ENCODE measurements around the gene EFCAB5. TPM values are rescaled to one million over a fixed set of nuclear protein-coding genes. Genes with fewer than 3 reads are reported as not detected.

The EFCAB5 gene
- total RNA-seq, 1 experiment from 2014 or later, result 0.07 TPM

- no peaks in the 10 kb centered on the region for H3K27me3 ChIP-seq (ENCODE audit: low read length)
- ChIA-PET POLR2A (ENCODE audit: unreplicated experiment) (interaction anchor here (0.6 kb wide), 1 partner anchor 397 kb away, joined by 4 read pairs; no protein-coding TSS in a partner anchor), CTCF (interaction anchor here (0.6 kb wide), 1 partner anchor 605 kb away, joined by 6 read pairs; no protein-coding TSS in a partner anchor)
- peak overlapping the region; percentile 61 for H2AFZ ChIP-seq (ENCODE audit: low read length)
- no peak overlapping the region for H3K4me3 ChIP-seq (ENCODE audit: low read length)
- H3K27ac ChIP-seq (ENCODE audit: low read length), result peak overlapping the region; percentile 82
- H3K9ac ChIP-seq (ENCODE audit: low read length), result peak overlapping the region; percentile 26; the same call in 1 of the 2 replicates
- H3K9me2 ChIP-seq (replicated peaks; ENCODE audit: low read length), result no peaks in the 10 kb centered on the region
- no peaks in the 10 kb centered on the region for H3F3A ChIP-seq (ENCODE audit: low read length, unreplicated experiment)
- no peaks in the 10 kb centered on the region for H4K20me1 ChIP-seq (ENCODE audit: low read length)
- H3K9me3 ChIP-seq (ENCODE audit: low read length), result no peaks in the 10 kb centered on the region
- no peaks in the 10 kb centered on the region for H3K36me3 ChIP-seq (ENCODE audit: low read depth, low read length)
- peak; percentile 87 for ATAC-seq
- H3K79me2 ChIP-seq (ENCODE audit: low read length), result no peaks in the 10 kb centered on the region
- no TSS peak for BruUV-seq (replicated peaks)
- peak; percentile 83 for DNase-seq
- TF ChIP-seq EZH2 (IDR thresholded peaks at IDR 0.05; ENCODE audit: low read length, unreplicated experiment) (no peak), EZH2phosphoT487 (IDR thresholded peaks at IDR 0.05; ENCODE audit: borderline replicate concordance, low read length) (no peak), CTCF (conservative IDR thresholded peaks at IDR 0.05; ENCODE audit: low read depth, low read length) (no peak)
- intact Hi-C loops (cut with micrococcal nuclease), result no loop called here
- H3K4me2 ChIP-seq (ENCODE audit: low read length), result peak overlapping the region; percentile 54
- peaks cover 19% of the 10 kb centered on the region for H3K4me1 ChIP-seq (ENCODE audit: insufficient read depth, low read length)
These were observed 17.7 kb downstream of the EFCAB5 start for GRCh38 chr17:29958947-29959657.

DNA sequence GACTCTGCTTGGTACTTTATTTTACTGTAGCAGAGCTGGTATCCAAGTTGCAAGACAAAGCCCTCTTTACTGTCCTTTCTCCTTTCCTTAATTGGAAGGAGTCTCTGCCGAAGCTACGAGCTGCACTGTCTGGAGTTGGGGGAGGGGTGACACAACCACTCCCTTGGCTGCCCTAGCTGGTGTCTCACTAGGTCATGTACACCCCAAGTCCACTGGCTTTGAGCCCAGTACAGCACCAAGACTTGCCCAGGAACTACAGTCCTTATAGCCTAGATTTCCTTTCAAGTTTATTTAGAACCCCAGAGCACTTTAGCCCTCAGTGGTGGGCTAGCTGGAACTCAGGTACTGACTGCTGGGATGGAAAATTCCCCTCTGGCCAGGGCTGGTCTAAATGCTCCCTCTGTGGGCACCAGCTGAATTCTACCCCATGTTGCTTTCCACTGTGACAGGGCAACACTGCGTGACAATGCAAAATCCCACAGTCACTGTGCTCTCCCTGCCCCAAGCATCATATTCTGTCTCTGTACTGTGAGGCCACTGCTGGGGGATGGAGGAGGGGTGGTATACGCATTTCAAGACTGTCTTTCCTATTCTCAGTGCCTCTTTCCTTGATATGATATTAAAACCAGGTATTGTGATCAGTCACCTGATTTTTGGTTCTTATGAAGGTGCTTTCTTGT lies 18.4 kb downstream of the EFCAB5 start:
- ChIA-PET POLR2A (ENCODE audit: unreplicated experiment) (no interaction called here), CTCF (interaction anchor here (0.6 kb wide), 1 partner anchor 606 kb away, joined by 6 read pairs; no protein-coding TSS in a partner anchor)
- no TSS peak for BruUV-seq (replicated peaks)
- no peaks in the 10 kb centered on the region for H3K36me3 ChIP-seq (ENCODE audit: low read depth, low read length)
- H2AFZ ChIP-seq (ENCODE audit: low read length), result no peak overlapping the region
- no peaks in the 10 kb centered on the region for H3K27me3 ChIP-seq (ENCODE audit: low read length)
- H3K4me2 ChIP-seq (ENCODE audit: low read length), result peak overlapping the region; percentile 48
- ATAC-seq (peak; percentile 24), DNase-seq (no peak)
- H3K9ac ChIP-seq (ENCODE audit: low read length), result no peak overlapping the region
- H3K27ac ChIP-seq (ENCODE audit: low read length), result peak overlapping the region; percentile 82
- no peaks in the 10 kb centered on the region for H3K9me2 ChIP-seq (replicated peaks; ENCODE audit: low read length)
- TF ChIP-seq EZH2phosphoT487 (IDR thresholded peaks at IDR 0.05; ENCODE audit: borderline replicate concordance, low read length) (no peak), EZH2 (IDR thresholded peaks at IDR 0.05; ENCODE audit: low read length, unreplicated experiment) (no peak), CTCF (conservative IDR thresholded peaks at IDR 0.05; ENCODE audit: low read depth, low read length) (no peak)
- no peaks in the 10 kb centered on the region for H3K79me2 ChIP-seq (ENCODE audit: low read length)
- H4K20me1 ChIP-seq (ENCODE audit: low read length), result no peaks in the 10 kb centered on the region
- intact Hi-C loops (cut with micrococcal nuclease), result no loop called here
- H3K9me3 ChIP-seq (ENCODE audit: low read length), result no peaks in the 10 kb centered on the region
- peaks cover 19% of the 10 kb centered on the region for H3K4me1 ChIP-seq (ENCODE audit: insufficient read depth, low read length)
- H3F3A ChIP-seq (ENCODE audit: low read length, unreplicated experiment), result no peaks in the 10 kb centered on the region
- H3K4me3 ChIP-seq (ENCODE audit: low read length), result no peak overlapping the region
